ENCODE data around the gene TBC1D8.
A peak's percentile ranks its signal among the peaks of the same experiment; 100 is the strongest.

Gene TBC1D8

GRCh38 chr2:100990166-100990565 lies 161.0 kb downstream of the TBC1D8 start:
- no peak for DNase-seq (ENCODE audit: low read depth)

GRCh38 chr2:100989666-100990065 lies 161.5 kb downstream of the TBC1D8 start:
- no peak for DNase-seq (ENCODE audit: low read depth)
- no peak overlapping the region for H3K4me3 ChIP-seq (ENCODE audit: low read depth, low read length)

More at GRCh38 chr2:100990166-100990565, 161.0 kb downstream of the TBC1D8 start:
- no peak overlapping the region for H3K4me3 ChIP-seq (ENCODE audit: low read depth, low read length)

GRCh38 chr2:100988630-100989417 lies 162.4 kb downstream of the TBC1D8 start:
- no peak overlapping the region for H3K4me3 ChIP-seq (ENCODE audit: low read depth, low read length)
- peak; percentile 32 for DNase-seq (ENCODE audit: low read depth)

DNA sequence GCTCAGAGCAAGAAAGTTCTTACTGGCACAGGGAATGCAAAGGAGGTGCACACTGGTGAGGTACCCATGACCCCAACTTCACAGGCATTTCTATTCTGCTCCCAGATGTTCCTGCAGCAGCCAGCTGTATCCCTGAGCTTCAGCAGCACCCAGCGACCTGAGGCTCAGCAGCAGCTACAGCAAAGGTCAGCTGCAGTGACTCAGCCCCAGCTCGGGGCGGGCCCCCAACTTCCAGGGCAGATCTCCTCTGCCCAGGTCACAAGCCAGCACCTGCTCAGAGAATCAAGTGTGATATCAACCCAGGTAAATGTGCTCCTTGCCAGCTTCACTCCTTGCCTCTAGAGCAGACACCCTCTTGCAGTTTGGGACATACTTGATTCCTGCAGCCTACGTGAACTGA lies 163.2 kb downstream of the TBC1D8 start:
- no peak overlapping the region for H3K4me3 ChIP-seq (ENCODE audit: low read depth, low read length)
- no peak for DNase-seq (ENCODE audit: low read depth)

DNA sequence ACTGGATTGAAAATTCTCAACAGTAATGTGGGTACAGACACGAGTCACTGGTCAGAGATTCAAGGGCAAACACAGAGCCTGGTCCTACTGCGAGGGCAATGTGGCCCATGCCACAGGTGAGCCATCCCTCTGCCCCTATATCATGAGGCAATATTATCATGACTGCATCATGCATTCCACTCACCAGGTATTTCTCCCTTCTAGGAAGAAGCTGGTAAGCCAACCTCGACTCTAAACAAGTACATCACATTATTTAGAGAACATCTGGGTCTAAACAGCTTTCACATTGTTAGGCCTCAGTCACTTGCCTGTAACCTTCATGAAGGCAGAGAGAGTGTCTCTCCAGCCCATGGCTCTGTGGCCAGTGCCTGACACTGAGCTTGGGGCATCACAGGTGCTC lies 163.6 kb downstream of the TBC1D8 start:
- H3K4me3 ChIP-seq (ENCODE audit: low read depth, low read length) = no peak overlapping the region
- DNase-seq (ENCODE audit: low read depth) = no peak

DNA sequence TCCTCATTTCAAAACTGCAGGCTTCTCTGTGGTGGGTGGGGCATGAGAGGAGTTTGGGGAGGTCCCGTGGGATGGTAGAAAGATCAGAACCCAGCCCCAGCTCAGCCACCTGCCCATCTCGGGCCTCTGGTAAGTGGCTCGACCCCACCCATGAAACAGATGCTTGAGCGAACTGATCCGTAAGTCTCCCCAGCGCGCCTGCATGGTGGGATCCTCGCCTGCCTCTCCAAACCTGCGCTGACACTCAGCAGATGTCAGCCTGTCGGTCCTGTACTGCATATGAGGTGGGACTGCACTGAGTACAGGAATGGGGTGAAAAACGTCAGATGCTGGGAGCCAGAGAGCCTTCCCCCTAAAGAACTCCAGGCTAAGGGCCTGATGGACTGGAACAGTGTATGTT lies 165.0 kb downstream of the TBC1D8 start:
- no peak for DNase-seq (ENCODE audit: low read depth)
- no peak overlapping the region for H3K4me3 ChIP-seq (ENCODE audit: low read depth, low read length)

GRCh38 chr2:100984892-100985307 lies 166.3 kb downstream of the TBC1D8 start:
- no peak overlapping the region for H3K4me3 ChIP-seq (ENCODE audit: low read depth, low read length)
- DNase-seq (ENCODE audit: low read depth) = no peak

GRCh38 chr2:100983684-100984310 lies 167.4 kb downstream of the TBC1D8 start:
- H3K4me3 ChIP-seq (ENCODE audit: low read depth, low read length) = no peak overlapping the region

DNA sequence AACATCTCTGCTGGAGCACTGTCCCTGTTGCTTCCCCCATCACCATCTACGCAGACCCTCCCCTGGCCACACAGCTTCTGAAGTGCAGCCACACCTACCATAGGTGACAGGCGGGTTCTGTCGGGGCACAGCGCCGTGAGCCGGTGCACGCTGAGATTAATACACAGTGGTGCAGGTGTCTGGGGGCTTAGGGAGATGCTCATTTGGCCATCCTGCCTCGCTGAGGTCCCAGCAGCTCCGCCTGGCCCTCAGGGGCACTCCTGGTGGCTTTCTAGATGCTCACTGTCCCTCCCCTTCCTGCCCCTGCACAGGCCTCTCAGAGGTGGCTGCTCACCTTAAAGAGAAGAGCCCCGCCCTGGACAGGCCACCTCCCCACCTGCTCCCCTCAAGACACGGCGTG lies 168.0 kb downstream of the TBC1D8 start:
- no peak overlapping the region for H3K4me3 ChIP-seq (ENCODE audit: low read depth, low read length)
- DNase-seq (ENCODE audit: low read depth) = no peak

More at GRCh38 chr2:100983684-100984310, 167.4 kb downstream of the TBC1D8 start:
- DNase-seq (ENCODE audit: low read depth) = no peak

GRCh38 chr2:100982431-100982861 lies 168.7 kb downstream of the TBC1D8 start:
- no peak overlapping the region for H3K4me3 ChIP-seq (ENCODE audit: low read depth, low read length)

GRCh38 chr2:100981011-100981410 lies 170.2 kb downstream of the TBC1D8 start:
- no peak overlapping the region for H3K4me3 ChIP-seq (ENCODE audit: low read depth, low read length)
- DNase-seq (ENCODE audit: low read depth) = no peak

More at GRCh38 chr2:100982431-100982861, 168.7 kb downstream of the TBC1D8 start:
- DNase-seq (ENCODE audit: low read depth) = no peak

DNA sequence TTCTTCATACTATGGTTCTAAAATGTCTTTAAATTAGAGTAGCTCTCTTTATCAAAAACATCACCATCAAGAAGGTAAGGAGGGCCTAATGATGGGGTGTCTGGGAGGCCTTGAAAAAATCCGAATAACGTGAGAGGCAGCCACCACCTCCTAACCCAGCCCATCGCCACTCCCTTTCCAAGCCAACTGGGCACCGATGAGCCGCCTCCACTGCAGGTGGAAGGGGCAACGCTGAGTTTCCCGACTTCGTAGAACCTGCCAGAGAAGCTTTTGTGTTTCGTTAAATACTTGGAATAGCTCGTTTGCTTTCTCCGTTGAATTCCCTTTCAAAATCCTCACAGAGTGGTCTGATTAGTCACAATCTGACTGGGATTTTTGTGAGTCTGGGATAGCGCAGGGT lies 171.1 kb downstream of the TBC1D8 start:
- no peak overlapping the region for H3K4me3 ChIP-seq (ENCODE audit: low read depth, low read length)
- no peak for DNase-seq (ENCODE audit: low read depth)

GRCh38 chr2:100978582-100979191 lies 172.5 kb downstream of the TBC1D8 start:
- H3K4me3 ChIP-seq (ENCODE audit: low read depth, low read length) = no peak overlapping the region
- DNase-seq (ENCODE audit: low read depth) = no peak

DNA sequence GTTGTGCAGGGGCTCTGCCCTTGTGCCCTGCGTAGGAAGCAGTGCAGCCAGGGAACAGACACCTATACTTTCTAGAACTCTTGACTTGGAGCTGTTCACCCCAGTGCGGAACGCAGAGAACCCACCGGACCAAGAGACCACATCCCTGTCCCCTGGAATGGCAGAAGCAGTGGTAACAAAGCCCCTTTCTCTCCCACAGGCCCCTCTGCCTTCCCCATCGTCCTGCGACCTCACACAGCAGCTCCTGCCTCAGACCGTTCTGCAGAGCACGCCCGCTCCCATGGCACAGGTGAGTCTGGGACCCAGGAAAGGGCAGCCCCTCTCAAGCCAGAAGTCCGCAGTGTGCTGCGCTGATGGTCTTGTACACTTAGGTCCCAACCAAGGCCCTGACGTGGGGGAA lies 173.7 kb downstream of the TBC1D8 start:
- no peak for DNase-seq (ENCODE audit: low read depth)
- H3K4me3 ChIP-seq (ENCODE audit: low read depth, low read length) = no peak overlapping the region

GRCh38 chr2:100976645-100977391 lies 174.4 kb downstream of the TBC1D8 start:
- H3K4me3 ChIP-seq (ENCODE audit: low read depth, low read length) = no peak overlapping the region
- DNase-seq (ENCODE audit: low read depth) = peak; percentile 47

- DNase-seq (ENCODE audit: low read depth) = no peak
- no peak overlapping the region for H3K4me3 ChIP-seq (ENCODE audit: low read depth, low read length)
These were observed 175.1 kb downstream of the TBC1D8 start for GRCh38 chr2:100976061-100976460.

- DNase-seq (ENCODE audit: low read depth) = no peak
- no peak overlapping the region for H3K4me3 ChIP-seq (ENCODE audit: low read depth, low read length)
These were observed 175.7 kb downstream of the TBC1D8 start for GRCh38 chr2:100975521-100975785.

GRCh38 chr2:100974712-100975520 lies 176.3 kb downstream of the TBC1D8 start:
- DNase-seq (ENCODE audit: low read depth) = no peak
- H3K4me3 ChIP-seq (ENCODE audit: low read depth, low read length) = no peak overlapping the region

DNA sequence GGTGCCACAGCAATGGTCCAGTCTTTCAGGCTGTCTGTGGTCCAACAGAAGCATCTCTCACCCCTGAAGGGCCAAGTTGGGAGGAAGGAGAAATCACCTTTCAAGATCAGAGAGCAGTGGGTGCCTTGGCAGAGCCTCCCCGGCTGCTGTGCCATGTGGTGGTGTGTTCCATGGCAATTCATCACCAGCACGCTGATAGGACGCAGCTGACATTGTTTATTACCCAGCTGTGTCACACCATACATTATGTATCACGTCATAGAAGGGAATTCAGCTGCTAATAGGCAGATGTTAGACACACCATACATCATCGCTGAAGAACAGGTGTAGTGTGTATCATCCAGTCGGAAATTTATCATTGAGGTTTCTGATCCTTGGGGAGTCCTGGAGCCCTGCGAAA lies 178.7 kb downstream of the TBC1D8 start:
- peak; percentile 38 for DNase-seq (ENCODE audit: low read depth)
- no peak overlapping the region for H3K4me3 ChIP-seq (ENCODE audit: low read depth, low read length)

All from skeletal muscle cell (primary cell).